Caco-2 (cell line): Measurements from ENCODE around the gene CENPX. TPM values are rescaled to one million over a fixed set of nuclear protein-coding genes. Genes with fewer than 3 reads are reported as not detected.
A peak's percentile ranks its signal among the peaks of the same experiment; 100 is the strongest.

Source experiments
- BruUV-seq: library from RNA; stranded (reverse); fragments of 400-500 nt; replicated peaks from 2 replicates; lab custom pipeline; 2021; lab: Mats Ljungman, UMichigan
- CTCF ChIA-PET: fragments of 300-600 bp; sonication (Branson Sonifier 250); formaldehyde crosslinking; loops from one replicate; lab custom pipeline; 2022; ENCODE audit warnings: antibody characterized with exemption; lab: Charles Lee
- POLR2A ChIA-PET: fragments of 300-600 bp; sonication (Branson Sonifier 250); formaldehyde crosslinking; loops from one replicate; lab custom pipeline; 2022; ENCODE audit warnings: antibody characterized with exemption; lab: Charles Lee
- DNase-seq, 2 experiments: peaks; one replicate each; pipeline versions ENCODE4 v3.0.0 to v3.0.0-alpha.2; 2020 to 2022
- H3K27me3 ChIP-seq: replicated peaks from 2 replicates; pipeline ENCODE4 v1.6.0; 2011; ENCODE audit warnings: low read length; ENCODE audit not compliant: control insufficient read depth, insufficient read depth
- H3K36me3 ChIP-seq: 2 replicates; pipeline ENCODE4 v1.5.1; 2011; ENCODE audit warnings: low read length; ENCODE audit not compliant: control insufficient read depth, insufficient read depth
- H3K4me1 ChIP-seq: fragments of 250-450 bp; sonication (Bioruptor Pico); 2 replicates; pipeline ENCODE4 v1.5.1; 2020; ENCODE audit warnings: mild to moderate bottlenecking
- H3K4me3 ChIP-seq: 2 replicates; pipeline ENCODE4 v1.5.1; 2011; ENCODE audit warnings: low read depth, mild to moderate bottlenecking, control low read depth, low read length
- H3K9me3 ChIP-seq: fragments of 250-450 bp; sonication (Bioruptor Pico); 2 replicates; pipeline ENCODE4 v1.5.1; 2020; ENCODE audit warnings: mild to moderate bottlenecking, moderate library complexity
- H3K27ac Mint-ChIP-seq: one replicate; pipeline ENCODE4 v1.8.0; 2022; ENCODE audit warnings: mixed read lengths; ENCODE audit not compliant: unreplicated experiment
- H3K27me3 Mint-ChIP-seq: one replicate; pipeline ENCODE4 v1.8.0; 2022; ENCODE audit warnings: mixed read lengths; ENCODE audit not compliant: insufficient read depth, unreplicated experiment
- H3K36me3 Mint-ChIP-seq: one replicate; pipeline ENCODE4 v1.8.0; 2022; ENCODE audit warnings: mild to moderate bottlenecking, mixed read lengths; ENCODE audit not compliant: insufficient read depth, unreplicated experiment
- H3K4me1 Mint-ChIP-seq: one replicate; pipeline ENCODE4 v1.8.0; 2022; ENCODE audit warnings: low read depth, mixed read lengths; ENCODE audit not compliant: unreplicated experiment
- H3K4me3 Mint-ChIP-seq: one replicate; pipeline ENCODE4 v1.8.0; 2022; ENCODE audit warnings: mild to moderate bottlenecking, moderate library complexity, mixed read lengths; ENCODE audit not compliant: unreplicated experiment
- H3K9me3 Mint-ChIP-seq: one replicate; pipeline ENCODE4 v1.8.0; 2022; ENCODE audit warnings: mixed read lengths; ENCODE audit not compliant: unreplicated experiment
- CTCF ChIP-seq, 2 experiments: fragments of 200-600 bp in 1 of 2; IDR thresholded peaks; 1 replicate in 1 of 2; 2 replicates in 1 of 2; pipeline versions ENCODE4 v1.5.1 to v1.8.0; 2011 to 2022; ENCODE audit warnings: antibody characterized with exemption in 1 of 2, control low read depth in 1 of 2, inconsistent platforms in 1 of 2, low read depth in 1 of 2, low read length in 1 of 2, mild to moderate bottlenecking in 1 of 2, moderate library complexity in 1 of 2; ENCODE audit not compliant: insufficient read depth in 1 of 2, severe bottlenecking in 1 of 2, unreplicated experiment in 1 of 2
- intact Hi-C: fragments of 100-400 bp; cut with micrococcal nuclease; formaldehyde crosslinking; loops from one replicate; pipeline ENCODE4 v1.10.0; 2022; ENCODE audit not compliant: unreplicated experiment
- total RNA-seq: library from RNA; stranded (reverse); gene quantifications from 2 replicates; pipeline ENCODE4 v1.2.3, GENCODE V29; 2022

The CENPX gene
- total RNA-seq, 1 experiment from 2014 or later, result 85.3 TPM

GRCh38 chr17:82037889-82038195 lies 15.2 kb upstream of the CENPX start:
- H3K27ac Mint-ChIP-seq, result peak overlapping the region; percentile 91
- POLR2A ChIA-PET, result interaction anchor here (0.5 to 1.6 kb wide), 20 partner anchors 13 to 524 kb away, joined by 3 to 51 read pairs (median 4); partner anchors contain the start of genes CENPX, FASN, LRRC45 and NOTUM

GRCh38 chr17:82037092-82037888 lies 14.6 kb upstream of the CENPX start, which contains the start of gene DCXR:
Gene DCXR, minus strand, starts transcription at chr17:82037697. Its CDS starts 15 bp downstream, at chr17:82037682.
- peak; percentile 98 to 99 for DNase-seq
- Histone ChIP-seq H3K4me3 (peak within 1 kb of the TSS; percentile 79), H3K36me3 (no peaks in the 10 kb centered on the region; the same call in 1 of the 2 replicates), H3K27me3 (no peaks in the 10 kb centered on the region), H3K4me1 (peaks cover 21% of the 10 kb centered on the region), H3K9me3 (no peaks in the 10 kb centered on the region)
- no TSS peak for BruUV-seq
- TF ChIP-seq CTCF (IDR thresholded peaks at IDR 0.05; ENCODE audit: insufficient read depth in 1 of 2, low read depth in 1 of 2, low read length in 1 of 2, severe bottlenecking in 1 of 2, unreplicated experiment in 1 of 2), result peak; percentile 80 to 87
- ChIA-PET CTCF (interaction anchor here (0.6 to 2.4 kb wide), 22 partner anchors 15 to 230 kb away, joined by 3 to 42 read pairs (median 4); partner anchors contain the start of genes ALYREF, CENPX, FASN and GPS1), POLR2A (interaction anchor here (0.5 to 1.6 kb wide), 22 partner anchors 13 to 523 kb away, joined by 3 to 51 read pairs (median 4); partner anchors contain the start of genes CENPX, FASN, LRRC45 and NOTUM)
- intact Hi-C loops, result loop anchor here (1.0 to 2.0 kb wide), 2 partner anchors 14 to 62 kb away; partner anchors contain the start of genes FASN, GPS1 and RFNG
- Mint-ChIP-seq H3K4me3 (peak within 1 kb of the TSS; percentile 86), H3K36me3 (peaks cover 19% of the 10 kb centered on the region), H3K4me1 (peaks cover 5% of the 10 kb centered on the region), H3K27ac (peak within 1 kb of the TSS; percentile 91), H3K9me3 (peaks cover 9% of the 10 kb centered on the region), H3K27me3 (no peaks in the 10 kb centered on the region)

More at GRCh38 chr17:82037889-82038195, 15.2 kb upstream of the CENPX start:
- CTCF ChIA-PET, result interaction anchor here (0.6 to 2.4 kb wide), 19 partner anchors 14 to 230 kb away, joined by 3 to 42 read pairs (median 4); partner anchors contain the start of genes ALYREF, CENPX, FASN and GPS1
- DNase-seq, result no peak
- peak overlapping the region; percentile 5 for H3K4me3 ChIP-seq
- no TSS peak for BruUV-seq
- intact Hi-C loops, result loop anchor here (1.0 to 2.0 kb wide), 2 partner anchors 13 to 61 kb away; partner anchors contain the start of genes FASN, GPS1 and RFNG
- Mint-ChIP-seq H3K4me3 (peak overlapping the region; percentile 86), H3K27me3 (no peaks in the 10 kb centered on the region), H3K9me3 (peaks cover 9% of the 10 kb centered on the region), H3K36me3 (peaks cover 18% of the 10 kb centered on the region), H3K4me1 (peaks cover 5% of the 10 kb centered on the region)
- no peak for TF ChIP-seq CTCF (IDR thresholded peaks at IDR 0.05; ENCODE audit: insufficient read depth in 1 of 2, low read depth in 1 of 2, low read length in 1 of 2, severe bottlenecking in 1 of 2, unreplicated experiment in 1 of 2)
- no peaks in the 10 kb centered on the region; the same call in 1 of the 2 replicates for H3K36me3 ChIP-seq
- H3K27me3 ChIP-seq, result no peaks in the 10 kb centered on the region
- peaks cover 18% of the 10 kb centered on the region for H3K4me1 ChIP-seq
- H3K9me3 ChIP-seq, result no peaks in the 10 kb centered on the region

GRCh38 chr17:82036634-82037091 lies 14.0 kb upstream of the CENPX start:
- peaks cover 24% of the 10 kb centered on the region for H3K4me1 ChIP-seq
- no peaks in the 10 kb centered on the region; the same call in 1 of the 2 replicates for H3K36me3 ChIP-seq
- BruUV-seq, result no TSS peak
- Mint-ChIP-seq H3K9me3 (peaks cover 6% of the 10 kb centered on the region), H3K36me3 (peaks cover 19% of the 10 kb centered on the region), H3K4me1 (peaks cover 5% of the 10 kb centered on the region), H3K27ac (peak overlapping the region; percentile 55), H3K27me3 (no peaks in the 10 kb centered on the region), H3K4me3 (peak overlapping the region; percentile 86)
- ChIA-PET CTCF (interaction anchor here (1.0 to 2.4 kb wide), 4 partner anchors 14 to 108 kb away, joined by 3 to 42 read pairs (median 13); partner anchors contain the start of genes CENPX, FASN, GPS1 and LRRC45), POLR2A (interaction anchor here (1.4 kb wide), 1 partner anchor 14 kb away, joined by 16 read pairs; no protein-coding TSS in a partner anchor)
- DNase-seq, result peak in 1 of 2 experiments; percentile 41
- H3K9me3 ChIP-seq, result no peaks in the 10 kb centered on the region
- no peak for TF ChIP-seq CTCF (IDR thresholded peaks at IDR 0.05; ENCODE audit: insufficient read depth in 1 of 2, low read depth in 1 of 2, low read length in 1 of 2, severe bottlenecking in 1 of 2, unreplicated experiment in 1 of 2)
- H3K27me3 ChIP-seq, result no peaks in the 10 kb centered on the region
- peak overlapping the region; percentile 79 for H3K4me3 ChIP-seq
- intact Hi-C loops, result loop anchor here (1.0 to 2.0 kb wide), 2 partner anchors 15 to 62 kb away; partner anchors contain the start of genes FASN, GPS1 and RFNG
